ENCODE measurements around the gene ARMC9.
"Not testable (repeated sequence)": the region's sequence is repeated elsewhere in the genome, so short reads cannot be mapped to it uniquely, and the experiment has no call there.

ARMC9 gene

DNA sequence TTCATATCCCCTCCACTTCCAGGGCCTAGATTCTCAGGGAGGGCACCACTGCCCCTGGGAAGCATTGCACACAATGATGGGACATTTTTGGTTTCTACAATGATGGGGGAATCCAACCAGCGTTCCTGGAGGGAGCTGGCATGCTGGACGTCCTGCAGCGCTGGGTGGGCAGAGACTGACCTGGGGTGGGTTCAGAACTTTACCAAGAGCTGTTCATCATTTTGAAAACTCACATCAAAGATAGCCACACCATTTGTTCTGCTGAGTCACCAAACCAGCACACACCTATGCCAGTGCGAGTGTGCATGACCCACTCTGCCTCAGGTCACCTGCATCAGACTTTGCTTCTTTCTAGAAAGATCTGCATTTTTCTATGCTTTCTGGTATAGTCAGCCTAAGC, 14.1 kb upstream of the ARMC9 start:
- DNase-seq: no peak

DNA sequence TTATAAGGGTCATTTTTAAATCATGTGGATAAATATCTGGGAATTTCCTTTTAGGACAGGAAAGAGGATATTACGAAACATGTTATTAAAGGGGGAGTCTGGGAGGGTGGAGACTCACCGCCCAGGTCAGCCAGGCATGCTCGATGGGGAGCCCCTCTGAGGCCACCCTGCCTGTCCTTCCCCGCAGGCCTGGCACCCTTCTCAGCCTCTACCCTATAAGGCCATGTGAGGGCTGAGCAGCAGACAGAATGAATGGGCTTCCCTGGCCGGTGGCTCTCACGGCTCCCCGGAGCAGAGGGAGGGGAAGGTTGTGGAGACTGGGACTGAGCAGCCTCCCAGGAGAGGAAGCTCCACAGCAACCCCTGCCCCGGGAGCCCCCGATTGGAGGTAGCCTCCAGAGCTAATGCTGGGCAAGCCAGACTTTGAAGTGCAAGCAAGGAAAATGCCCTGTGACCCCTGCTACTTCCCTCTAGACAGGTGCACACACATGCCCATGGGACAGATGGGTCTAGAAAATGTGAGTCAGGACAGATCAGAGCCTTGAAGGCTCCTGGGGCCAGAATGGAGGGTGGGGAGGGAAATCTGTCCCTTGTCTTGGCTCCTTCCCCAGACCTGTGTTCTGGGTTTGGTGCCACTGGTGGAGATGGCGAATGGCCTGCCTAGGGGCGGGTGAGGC, 13.2 kb upstream of the ARMC9 start:
- no peak for DNase-seq

DNA sequence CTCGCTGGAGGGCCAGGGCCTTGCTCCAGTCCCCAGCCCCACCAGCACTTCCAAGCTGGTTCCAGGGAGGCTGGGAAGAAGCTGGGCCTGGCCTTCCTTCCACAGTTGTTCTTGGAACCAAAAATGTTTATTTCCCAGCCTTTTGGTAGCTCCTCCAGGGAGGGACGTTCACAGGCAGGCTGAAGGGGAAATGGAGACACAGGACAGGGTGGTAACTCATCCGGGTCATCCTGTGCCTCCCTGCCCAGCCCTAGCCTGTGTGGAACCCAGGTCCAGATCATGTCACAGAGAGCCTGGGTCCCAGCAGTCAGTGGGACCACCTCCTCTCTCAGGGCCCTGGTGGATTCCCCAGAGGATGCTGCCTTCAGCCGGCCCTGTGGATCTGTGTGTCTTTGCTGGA, 12.5 kb upstream of the ARMC9 start:
- no peak for DNase-seq

DNA sequence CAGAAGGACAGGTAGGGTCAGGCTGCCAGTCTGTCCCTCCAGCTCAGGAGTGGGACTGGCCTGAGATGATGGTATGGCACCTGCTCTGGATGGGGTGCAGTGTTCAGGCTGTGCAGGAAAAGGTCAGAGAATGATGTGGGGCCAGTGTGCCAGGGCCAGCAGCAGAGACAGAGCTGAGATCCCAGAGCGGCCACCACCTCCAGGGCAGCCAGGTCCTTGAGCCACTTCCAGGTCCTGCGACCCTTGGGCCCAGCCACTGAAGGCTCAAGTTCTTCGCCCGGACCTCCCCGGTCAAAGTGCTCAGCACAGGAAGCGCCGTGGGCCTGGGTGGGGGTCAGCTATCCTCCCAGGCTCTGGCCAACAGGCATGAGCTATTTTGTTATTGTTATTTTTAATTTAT, 12.1 kb upstream of the ARMC9 start:
- DNase-seq: no peak

DNA sequence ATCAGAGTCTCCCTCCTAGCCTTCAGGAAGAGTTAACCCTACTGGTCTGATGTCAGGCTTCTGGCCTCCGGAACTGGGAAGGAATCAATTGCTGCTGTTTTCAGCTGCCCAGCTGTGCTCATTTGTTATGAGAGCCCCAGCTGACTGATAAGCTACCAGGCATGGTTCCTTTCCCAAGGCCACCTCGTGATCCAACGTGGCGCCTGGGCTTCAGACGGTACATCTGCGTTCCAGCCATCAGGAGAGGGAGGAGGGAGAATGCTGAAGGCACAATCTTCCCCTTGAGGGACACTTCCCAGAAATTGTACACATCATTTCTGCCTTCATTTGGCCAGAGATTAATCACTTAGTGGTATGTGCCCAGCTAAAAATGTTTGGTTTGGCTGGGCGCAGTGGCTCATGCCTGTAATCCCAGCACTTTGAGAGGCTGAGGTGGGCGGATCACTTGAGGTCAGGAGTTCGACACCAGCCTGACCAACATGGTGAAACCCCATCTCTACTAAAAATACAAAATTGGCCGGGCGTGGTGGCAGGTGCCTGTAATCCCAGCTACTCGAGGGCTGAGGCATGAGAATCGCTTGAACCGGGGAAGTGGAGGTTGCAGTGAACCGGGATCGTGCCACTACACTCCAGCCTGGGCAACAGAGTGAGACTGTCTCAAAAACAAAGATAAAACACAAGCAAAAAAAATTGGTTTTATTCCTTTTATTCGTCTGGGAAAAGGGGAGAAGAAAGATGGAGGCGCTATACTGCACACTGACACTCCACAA, 10.5 kb upstream of the ARMC9 start:
- DNase-seq: no peak

DNA sequence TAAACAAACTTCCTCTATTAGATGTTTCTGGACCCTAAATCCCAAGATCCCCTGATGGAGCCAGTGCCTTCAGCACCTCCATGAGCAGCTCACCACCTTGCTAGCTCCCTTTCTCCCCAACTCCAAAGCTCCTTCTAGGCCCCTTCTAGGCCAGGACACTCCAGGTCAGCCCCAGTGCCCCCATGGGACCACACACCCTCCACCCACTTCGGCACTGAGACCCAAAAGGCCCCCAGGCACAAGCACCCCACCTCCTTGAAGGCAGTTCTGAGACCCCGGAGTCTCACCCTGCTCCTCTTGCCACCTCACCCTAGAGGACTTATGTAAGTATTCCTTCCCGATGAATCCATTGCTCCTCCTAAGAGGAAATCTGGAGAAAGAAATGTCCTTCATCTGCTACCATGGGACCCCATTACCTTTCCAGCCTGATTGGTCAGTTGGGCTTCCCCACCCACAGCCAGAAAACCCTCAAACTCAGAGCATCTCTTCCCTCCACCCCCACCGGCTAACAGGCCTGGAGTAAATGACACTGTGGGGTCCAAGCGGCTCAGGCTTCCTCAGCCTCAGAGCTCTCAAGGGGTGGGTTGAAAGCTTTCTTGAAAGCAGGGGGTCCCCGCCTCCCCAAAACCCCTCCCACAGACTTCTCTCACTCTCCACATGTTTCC, 9.8 kb upstream of the ARMC9 start:
- no peak for DNase-seq

DNA sequence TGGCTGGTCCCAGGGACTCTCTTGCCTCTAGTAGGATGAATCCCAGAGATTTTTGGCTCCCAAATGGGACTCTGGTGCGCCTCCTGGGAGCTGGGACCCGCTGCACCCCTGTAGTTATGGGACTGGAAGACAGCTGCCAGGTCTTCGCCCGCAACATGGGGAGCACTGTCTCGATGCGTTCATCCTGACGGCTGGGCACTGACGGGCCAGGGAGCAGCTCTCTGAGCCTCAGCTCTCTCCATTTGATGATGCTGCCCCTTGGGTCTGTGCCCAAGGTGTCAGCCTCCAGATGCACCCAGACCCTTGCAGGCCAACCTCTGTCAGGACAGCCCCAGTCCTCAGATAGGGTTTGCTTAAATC, 9.3 kb upstream of the ARMC9 start:
- no peak for DNase-seq

DNA sequence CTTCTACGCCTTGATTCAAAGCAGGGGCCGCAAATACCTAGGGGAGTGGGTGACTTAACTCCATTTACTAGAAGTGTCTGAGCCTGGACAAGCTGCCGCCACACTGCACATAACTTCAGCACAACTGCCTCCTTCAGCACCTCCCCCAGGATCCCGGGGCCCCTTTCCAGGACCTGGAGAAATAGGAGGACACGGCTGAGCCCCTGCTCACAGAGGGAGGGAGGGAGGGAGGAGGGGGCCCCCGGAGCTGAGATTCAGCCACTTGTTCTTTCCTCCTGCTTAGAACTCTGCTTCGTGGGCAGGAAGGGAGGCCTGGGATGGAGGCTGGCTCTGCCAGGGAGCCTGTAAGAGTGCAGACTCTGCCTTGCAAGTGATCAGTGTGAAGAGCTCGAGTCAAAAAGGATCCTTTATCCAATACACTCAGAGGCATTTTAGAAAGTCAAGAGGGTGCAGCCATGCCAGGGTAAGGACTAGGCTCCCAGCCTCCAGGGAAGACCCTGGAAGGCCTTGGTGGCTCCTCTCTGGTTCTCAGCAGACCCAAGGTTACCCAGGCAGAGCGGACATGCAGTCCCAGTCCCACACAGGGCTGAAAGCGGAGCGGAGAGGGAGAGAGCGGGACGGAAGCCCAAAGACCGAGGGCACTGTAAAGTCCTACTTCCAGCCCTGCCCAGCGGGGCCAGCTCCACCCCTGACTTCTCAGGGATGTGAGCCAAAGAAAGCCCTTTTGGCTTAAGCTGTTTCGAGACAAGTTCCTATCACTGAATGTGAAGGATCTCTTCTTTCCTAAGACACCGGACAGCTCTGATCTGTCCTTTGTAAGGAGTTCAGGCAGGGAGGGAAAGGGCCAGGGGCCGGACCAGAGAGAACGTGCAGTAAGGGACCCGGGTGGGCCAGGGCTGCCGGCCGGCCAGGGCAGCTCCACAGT, 8.6 kb upstream of the ARMC9 start:
- no peak for DNase-seq

DNA sequence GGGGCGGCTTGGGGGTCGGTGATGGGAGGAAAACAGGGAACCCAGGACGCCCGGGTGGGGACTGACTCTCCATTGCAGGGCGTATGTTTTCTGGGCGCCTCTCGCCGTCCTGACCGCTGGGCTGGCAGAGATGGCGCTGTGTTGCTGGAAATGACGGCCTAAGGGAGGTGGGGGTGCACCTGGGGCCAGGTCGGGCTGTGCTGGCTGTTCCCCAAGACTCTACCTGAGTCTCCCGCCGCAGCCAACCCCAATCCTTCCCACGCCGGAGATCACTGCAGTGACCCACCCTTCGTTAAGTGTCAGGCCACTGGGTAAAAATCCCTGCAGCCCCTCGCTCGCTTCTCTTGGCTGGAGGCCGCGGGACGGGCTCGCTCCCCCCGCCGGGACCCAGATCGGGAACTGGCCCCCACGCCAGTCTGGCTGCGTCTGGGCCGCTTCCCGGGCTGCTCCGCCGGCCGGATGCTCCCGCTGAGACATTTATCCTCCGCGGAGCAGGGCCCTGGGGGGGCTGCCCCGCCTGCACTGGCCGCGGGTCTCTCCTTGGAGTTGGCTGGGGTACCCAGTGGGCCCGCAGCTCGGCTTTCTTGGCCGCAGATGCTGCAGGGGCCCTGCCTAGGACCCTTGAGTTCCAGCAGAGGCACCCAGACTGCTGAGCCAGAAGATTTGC, 7.8 kb upstream of the ARMC9 start:
- DNase-seq: no peak

DNA sequence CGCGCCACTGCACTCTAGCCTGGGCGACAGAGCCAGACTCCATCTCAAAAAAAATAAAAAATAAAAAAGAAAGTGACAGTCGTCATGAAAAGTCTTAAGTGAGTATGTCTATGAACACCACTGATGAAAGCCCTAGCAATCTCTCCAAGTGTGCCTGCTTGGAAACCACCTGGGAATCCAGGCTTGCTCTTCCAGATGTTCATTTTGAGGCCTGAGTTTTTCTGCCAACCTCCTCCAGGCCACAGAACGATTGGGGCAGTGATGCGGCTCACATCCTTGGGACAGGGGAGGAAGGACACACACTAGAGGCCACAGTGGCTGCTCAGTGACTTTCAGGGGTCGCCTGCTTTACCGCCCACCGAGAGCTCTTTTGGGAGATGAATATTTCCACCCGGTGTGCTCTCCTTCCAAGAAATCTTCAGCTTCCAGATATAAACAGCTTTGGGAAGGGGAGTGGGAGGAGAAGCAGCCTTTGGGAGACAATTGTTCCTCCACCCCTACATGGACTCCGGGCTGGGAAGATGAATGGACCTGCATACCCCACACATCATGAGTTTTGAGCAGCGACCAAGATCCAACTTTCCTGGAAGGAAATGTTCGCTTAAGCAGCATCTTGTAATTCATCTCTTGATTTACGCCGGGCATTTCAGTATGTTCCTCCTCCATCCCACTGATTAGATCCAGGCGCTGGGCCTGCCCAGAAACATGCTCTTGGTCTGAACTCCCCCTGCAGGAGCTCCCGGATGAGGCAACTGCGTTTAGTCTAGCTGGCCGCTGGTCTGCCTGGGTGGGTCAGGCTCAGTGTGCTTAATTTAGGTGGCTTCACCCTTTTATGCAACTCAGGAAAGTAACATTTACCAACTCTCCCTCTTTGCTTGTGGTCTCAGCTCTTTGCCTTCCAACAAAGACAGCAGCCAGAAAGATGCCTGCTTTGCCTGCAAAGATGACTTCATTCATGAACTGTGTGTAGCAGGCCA, 6.2 kb upstream of the ARMC9 start:
- peak; percentile 61 for DNase-seq

DNA sequence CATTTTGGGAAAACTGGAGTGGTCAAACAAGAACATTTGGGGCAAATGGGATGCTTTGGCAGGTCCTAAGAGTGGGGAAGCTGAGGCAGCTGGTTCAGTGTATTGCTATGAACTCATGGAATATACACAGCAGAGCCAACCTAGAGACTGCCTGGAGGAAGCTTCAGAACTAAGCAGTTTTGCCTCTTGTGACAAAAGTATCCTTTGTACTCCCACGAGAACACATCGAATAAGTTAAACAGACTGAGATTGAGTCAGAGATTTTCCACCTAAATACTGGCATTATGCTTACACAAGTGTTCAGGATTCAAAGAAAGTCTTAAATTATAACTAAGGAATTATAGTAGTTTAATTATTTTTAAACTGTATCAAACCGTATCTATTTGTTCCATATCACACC, 5.2 kb upstream of the ARMC9 start:
- DNase-seq: no peak

DNA sequence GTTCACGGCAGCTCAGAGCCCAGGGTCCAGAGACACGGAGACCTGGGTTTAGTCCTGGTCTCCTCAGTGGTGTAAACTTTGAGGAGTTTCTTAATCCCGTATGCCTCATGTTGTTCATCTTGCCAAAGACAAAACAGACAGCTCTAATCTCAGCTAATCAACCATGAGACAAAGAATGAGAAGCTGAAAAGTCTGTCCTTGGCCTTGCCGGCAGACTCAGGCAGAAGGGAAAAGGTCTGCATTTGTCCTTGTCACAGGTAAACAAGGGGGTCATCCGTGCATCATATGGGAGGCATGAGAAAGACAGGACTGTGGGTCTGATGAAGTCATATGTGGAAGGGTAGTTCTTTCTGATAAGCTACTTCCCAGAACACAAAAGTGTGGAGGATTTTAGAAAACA, 1.8 kb upstream of the ARMC9 start:
- DNase-seq: no peak

DNA sequence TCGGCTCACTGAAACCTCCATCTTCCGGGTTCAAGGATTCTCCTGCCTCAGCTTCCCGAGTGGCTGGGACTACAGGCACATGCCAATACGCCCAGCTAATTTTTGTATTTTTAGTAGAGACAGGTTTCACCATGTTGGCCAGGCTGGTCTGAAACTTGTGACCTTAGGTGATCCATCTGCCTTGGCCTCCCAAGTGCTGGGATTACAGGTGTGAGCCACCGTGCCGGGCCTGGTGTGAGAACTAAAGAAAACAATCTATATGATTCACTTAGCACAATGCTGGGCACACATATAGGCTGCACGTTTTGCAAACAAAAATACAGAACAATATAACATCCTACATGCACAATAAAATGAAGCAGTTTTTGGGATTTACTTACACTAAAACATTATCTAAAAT, 1.2 kb upstream of the ARMC9 start:
- DNase-seq: not testable (repeated sequence)

DNA sequence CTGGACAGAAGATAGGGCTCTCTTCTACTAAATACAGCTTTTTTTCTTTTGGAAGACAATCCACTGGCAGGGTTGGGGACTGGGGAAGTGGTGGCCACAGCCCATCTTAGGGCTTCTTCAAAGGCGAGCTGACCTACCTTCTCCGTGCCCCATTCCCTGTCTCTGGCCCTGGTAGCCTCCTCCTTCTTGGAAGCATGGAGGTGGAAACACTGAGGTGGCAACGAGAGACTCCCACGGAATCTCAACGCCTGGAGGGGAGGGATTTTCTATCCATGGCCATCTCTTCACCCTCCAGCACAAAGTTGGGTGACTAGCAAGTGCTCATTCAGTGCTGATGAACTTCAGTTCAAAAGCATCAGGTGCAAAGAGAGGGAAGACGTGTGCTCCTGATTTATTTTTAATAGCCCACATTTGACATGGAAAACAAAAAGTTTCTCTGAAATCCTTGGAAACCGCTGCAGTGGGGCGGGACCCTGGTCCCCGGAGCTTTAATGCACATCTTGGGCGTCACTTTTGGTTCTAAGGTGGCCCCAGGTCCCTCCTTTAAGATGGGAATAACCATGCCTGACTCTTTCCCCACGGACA, 633 bp upstream of the ARMC9 start:
- DNase-seq: no peak

DNA sequence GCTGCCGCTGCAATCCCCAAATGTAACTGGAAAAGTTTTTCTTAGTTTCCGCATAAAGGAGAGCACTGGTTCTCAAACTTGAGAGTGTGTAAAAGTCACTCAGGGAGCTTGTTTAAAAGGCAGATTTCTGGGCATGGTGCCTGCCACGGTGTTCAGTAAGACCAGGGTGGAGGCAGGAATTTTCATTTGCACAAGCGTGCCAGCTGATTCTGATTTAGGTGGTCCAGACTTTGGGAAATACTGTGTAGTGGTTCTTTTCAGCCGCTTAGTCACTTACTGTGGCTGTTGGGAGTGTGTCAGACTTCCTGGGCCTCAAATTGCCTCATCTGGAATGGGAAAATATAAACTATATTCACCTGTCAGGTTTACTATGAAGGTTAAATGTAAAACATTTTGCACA, 788 bp downstream of the ARMC9 start:
- DNase-seq: no peak

DNA sequence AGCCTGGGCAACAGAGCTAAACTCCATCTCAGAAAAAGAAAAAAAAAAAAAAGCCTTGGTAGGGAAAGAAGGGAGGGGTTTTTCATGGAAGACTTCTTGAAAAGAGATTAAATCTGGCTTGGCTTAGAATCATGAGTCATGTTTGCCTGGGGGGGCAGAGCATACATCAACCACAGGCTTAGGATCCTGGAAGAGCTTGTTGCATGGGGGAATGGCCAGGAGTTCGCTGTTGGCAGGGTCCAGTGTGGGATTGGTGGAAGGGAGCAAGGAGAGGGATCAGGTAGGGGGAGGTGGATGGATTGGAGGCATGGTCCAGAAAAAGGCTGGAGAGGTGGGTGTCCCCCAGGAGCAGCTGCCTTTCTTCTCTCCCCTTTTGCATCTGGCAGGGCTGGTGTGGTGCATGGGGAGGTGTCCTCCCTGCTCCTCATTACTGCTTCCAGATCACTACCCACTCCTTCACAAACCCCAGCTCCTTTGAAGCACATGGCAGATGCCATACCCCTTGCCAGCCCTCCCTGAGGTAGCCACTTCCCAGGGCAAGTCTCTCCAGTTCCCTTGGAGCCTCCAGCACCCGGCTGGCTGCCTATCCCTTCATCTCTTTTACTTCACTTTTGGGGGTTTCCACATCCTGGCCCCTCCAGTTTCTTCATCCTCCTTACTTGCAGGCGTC, 2.5 kb downstream of the ARMC9 start:
- no peak for DNase-seq

DNA sequence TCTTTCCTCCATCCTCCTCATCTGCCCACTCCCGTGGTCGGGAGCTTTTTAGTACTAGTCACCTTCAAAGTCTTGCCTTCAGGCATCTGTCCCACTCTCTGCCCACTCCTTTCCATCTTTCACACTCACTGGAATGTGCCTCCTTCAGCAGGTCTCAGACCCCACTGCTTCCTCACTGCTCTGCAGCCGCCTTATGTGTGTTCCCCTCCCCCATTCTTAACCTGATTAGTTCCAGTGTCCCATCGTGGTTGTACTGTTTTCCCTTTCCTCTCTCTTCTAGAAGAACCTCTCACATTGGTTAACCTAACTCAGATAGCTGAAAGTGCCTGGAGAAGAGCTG, 3.0 kb downstream of the ARMC9 start:
- no peak for DNase-seq

DNA sequence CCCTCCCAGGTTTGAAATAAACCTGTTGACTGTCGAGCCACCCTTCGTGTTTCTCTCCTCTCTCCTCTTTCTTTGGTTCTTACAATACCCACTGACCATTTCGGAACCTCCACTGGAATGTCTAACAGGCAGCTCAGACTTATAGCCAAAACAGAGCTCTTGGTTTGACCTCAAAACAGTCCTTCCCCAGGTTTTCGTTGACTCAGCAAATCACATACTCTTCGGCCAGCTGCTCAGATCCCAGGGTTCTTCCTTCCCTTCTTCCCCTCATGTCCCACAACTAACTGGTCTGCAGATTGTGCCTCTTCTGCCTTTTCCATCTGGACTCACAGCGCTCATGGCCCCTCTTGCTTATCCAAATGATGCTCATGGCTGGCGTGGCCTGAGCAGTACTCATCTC, 4.7 kb downstream of the ARMC9 start:
- no peak for DNase-seq

DNA sequence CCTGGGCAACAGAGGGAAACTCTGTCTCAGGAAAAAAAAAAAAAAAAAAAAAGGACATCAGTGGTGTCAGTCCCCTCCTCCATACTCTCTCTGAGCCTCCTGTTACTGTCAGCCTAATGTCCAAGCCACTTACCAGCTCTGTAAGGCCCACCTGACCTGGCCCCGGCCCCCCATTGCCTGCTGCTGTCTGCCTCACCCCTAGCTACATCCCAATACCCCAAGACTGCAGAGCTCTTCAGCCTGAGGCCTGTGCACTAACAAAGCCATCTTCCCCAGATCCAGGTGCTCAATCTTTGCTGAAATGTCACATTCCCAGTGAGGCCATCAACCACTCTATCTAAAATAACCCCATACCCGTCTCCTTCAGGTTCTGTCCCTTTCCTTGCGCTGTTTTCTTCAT, 5.7 kb downstream of the ARMC9 start:
- DNase-seq: no peak

DNA sequence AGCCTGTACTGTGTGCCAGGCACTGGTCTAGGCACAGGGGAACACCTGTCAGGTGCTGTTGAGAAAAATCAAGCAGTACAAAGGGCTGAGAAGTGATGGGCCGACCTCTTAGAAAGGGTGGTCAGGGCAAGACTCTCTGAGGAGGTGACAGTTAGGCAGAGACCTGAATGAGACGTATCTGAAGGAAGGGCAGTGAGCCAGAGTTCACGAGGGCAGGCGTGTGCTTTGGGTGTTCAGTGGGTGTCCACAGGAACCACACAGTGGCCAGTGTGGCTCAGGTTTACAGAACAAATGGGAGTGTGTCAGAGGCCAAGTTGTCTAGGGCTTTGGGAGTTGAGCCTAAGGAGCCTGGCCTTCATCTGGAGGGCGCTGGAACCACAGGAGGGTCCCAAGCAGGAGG, 6.2 kb downstream of the ARMC9 start:
- no peak for DNase-seq

DNA sequence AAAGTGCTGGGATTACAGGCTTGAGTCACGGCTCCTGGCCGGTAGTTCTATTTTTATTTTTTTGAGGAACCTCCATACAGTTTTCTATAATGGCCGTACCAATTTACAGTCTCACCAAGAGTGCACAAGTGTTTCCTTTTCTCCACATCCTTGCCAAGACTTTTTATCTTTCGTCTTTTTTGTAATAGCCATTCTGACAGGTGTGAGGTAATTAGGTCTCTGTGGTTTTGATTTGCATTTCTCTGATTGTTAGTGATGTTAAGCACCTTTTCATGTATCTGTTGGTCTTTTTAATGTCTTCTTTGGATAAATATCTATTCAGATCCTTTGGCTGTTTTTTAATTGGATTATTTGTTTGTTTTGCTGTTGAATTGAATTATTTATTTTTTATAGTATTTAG, 9.3 kb downstream of the ARMC9 start:
- no peak for DNase-seq

Data from NCI-H510A (cell line).